Central memory CD8-positive, alpha-beta T cell (primary cell): ENCODE results near the gene KIF15.

ENCODE experiments used
- ATAC-seq: fragments of 150-1000 bp; cut with Tn5 transposase; replicated peaks from 2 replicates; pipeline ENCODE4 v1.10.0; 2022; ENCODE audit warnings: mild to moderate bottlenecking, moderate FRiP score, moderate number of reproducible peaks; ENCODE audit not compliant: poor library complexity, severe bottlenecking; ENCODE audit errors: extremely low read depth
- DNase-seq, 2 donors: peaks; one replicate each; pipeline ENCODE4 v3.0.0; 2021; ENCODE audit warnings: low spot score in 2 of 2
- H3K27ac Mint-ChIP-seq: one replicate; pipeline ENCODE4 v1.8.0; 2022; ENCODE audit warnings: low read depth, mild to moderate bottlenecking, moderate library complexity, mixed read lengths
- H3K27me3 Mint-ChIP-seq: one replicate; pipeline ENCODE4 v1.8.0; 2022; ENCODE audit warnings: mixed read lengths
- H3K36me3 Mint-ChIP-seq: one replicate; pipeline ENCODE4 v1.8.0; 2022; ENCODE audit warnings: mild to moderate bottlenecking, moderate library complexity, mixed read lengths; ENCODE audit not compliant: insufficient read depth
- H3K4me1 Mint-ChIP-seq: one replicate; pipeline ENCODE4 v1.8.0; 2022; ENCODE audit warnings: mixed read lengths
- H3K4me3 Mint-ChIP-seq: one replicate; pipeline ENCODE4 v1.8.0; 2022; ENCODE audit warnings: mild to moderate bottlenecking, moderate library complexity, mixed read lengths
- H3K9me3 Mint-ChIP-seq: one replicate; pipeline ENCODE4 v1.8.0; 2022; ENCODE audit warnings: mixed read lengths

Gene KIF15

GRCh38 chr3:44893097-44893496 is 131.5 kb downstream of the KIF15 start:
- no peak overlapping the region for H3K27ac Mint-ChIP-seq
- H3K27me3 Mint-ChIP-seq: no peaks in the 10 kb centered on the region
- no peak overlapping the region for H3K4me3 Mint-ChIP-seq
- no peaks in the 10 kb centered on the region for H3K9me3 Mint-ChIP-seq
- DNase-seq: no peak
- H3K4me1 Mint-ChIP-seq: no peaks in the 10 kb centered on the region
- no peaks in the 10 kb centered on the region for H3K36me3 Mint-ChIP-seq
- ATAC-seq: no peak

- no peak overlapping the region for H3K4me3 Mint-ChIP-seq
- peaks cover 10% of the 10 kb centered on the region for H3K27me3 Mint-ChIP-seq
- DNase-seq (no peak), ATAC-seq (no peak)
- no peaks in the 10 kb centered on the region for H3K4me1 Mint-ChIP-seq
- no peaks in the 10 kb centered on the region for H3K9me3 Mint-ChIP-seq
- H3K27ac Mint-ChIP-seq: no peak overlapping the region
- no peaks in the 10 kb centered on the region for H3K36me3 Mint-ChIP-seq
Measured at GRCh38 chr3:44894485-44894884, 132.9 kb downstream of the KIF15 start.

- peaks cover 29% of the 10 kb centered on the region for H3K27me3 Mint-ChIP-seq
- no peak overlapping the region for H3K27ac Mint-ChIP-seq
- H3K36me3 Mint-ChIP-seq: no peaks in the 10 kb centered on the region
- H3K4me1 Mint-ChIP-seq: no peaks in the 10 kb centered on the region
- DNase-seq (no peak), ATAC-seq (no peak)
- no peaks in the 10 kb centered on the region for H3K9me3 Mint-ChIP-seq
- no peak overlapping the region for H3K4me3 Mint-ChIP-seq
Measured at GRCh38 chr3:44896440-44896839, 134.8 kb downstream of the KIF15 start.

- peaks cover 42% of the 10 kb centered on the region for H3K27me3 Mint-ChIP-seq
- no peaks in the 10 kb centered on the region for H3K36me3 Mint-ChIP-seq
- no peak for DNase-seq
- no peaks in the 10 kb centered on the region for H3K9me3 Mint-ChIP-seq
- H3K4me1 Mint-ChIP-seq: no peaks in the 10 kb centered on the region
- H3K4me3 Mint-ChIP-seq: no peak overlapping the region
- no peak overlapping the region for H3K27ac Mint-ChIP-seq
- no peak for ATAC-seq
Measured at GRCh38 chr3:44899683-44900367, 138.2 kb downstream of the KIF15 start.

- H3K4me1 Mint-ChIP-seq: no peaks in the 10 kb centered on the region
- peaks cover 64% of the 10 kb centered on the region for H3K27me3 Mint-ChIP-seq
- H3K4me3 Mint-ChIP-seq: no peak overlapping the region
- no peaks in the 10 kb centered on the region for H3K9me3 Mint-ChIP-seq
- DNase-seq (no peak), ATAC-seq (no peak)
- no peaks in the 10 kb centered on the region for H3K36me3 Mint-ChIP-seq
- H3K27ac Mint-ChIP-seq: no peak overlapping the region
Measured at GRCh38 chr3:44902628-44903027, 141.0 kb downstream of the KIF15 start.
